PC-9 (cell line): ENCODE measurements around the gene ENTHD1. TPM values are rescaled to one million over a fixed set of nuclear protein-coding genes. Genes with fewer than 3 reads are reported as not detected.

Experiments
- BruUV-seq: library from RNA; stranded (reverse); fragments of 400-500 nt; replicated peaks from 2 replicates; lab custom pipeline; 2021; lab: Mats Ljungman, UMichigan
- CTCF ChIA-PET: fragments of 300-600 bp; sonication (Branson Sonifier 250); formaldehyde crosslinking; loops from one replicate; lab custom pipeline; 2022; ENCODE audit warnings: antibody characterized with exemption; lab: Charles Lee
- POLR2A ChIA-PET: fragments of 300-600 bp; sonication (Branson Sonifier 250); formaldehyde crosslinking; loops from one replicate; lab custom pipeline; 2022; ENCODE audit warnings: antibody characterized with exemption; ENCODE audit not compliant: unreplicated experiment; lab: Charles Lee
- DNase-seq, 2 experiments: peaks; one replicate each; pipeline versions ENCODE4 v3.0.0 to v3.0.0-alpha.2; 2015 to 2022; ENCODE audit warnings: mixed read lengths in 1 of 2
- H2AFZ ChIP-seq: fragments of 200-600 bp; sonication (generic); 2 replicates; pipeline ENCODE4 v1.8.1; 2017; ENCODE audit warnings: antibody characterized with exemption
- H3F3A ChIP-seq: fragments of 200-600 bp; sonication (generic); 2 replicates; pipeline ENCODE4 v1.8.1; 2017; ENCODE audit warnings: antibody characterized with exemption, mild to moderate bottlenecking, low read depth; ENCODE audit not compliant: insufficient read depth
- H3K27ac ChIP-seq: fragments of 200-600 bp; sonication (generic); 2 replicates; pipeline ENCODE4 v1.6.1; 2016; ENCODE audit warnings: mixed run types
- H3K27me3 ChIP-seq: fragments of 200-600 bp; sonication (generic); 2 replicates; pipeline ENCODE4 v1.6.1; 2016; ENCODE audit warnings: low read depth, mixed run types; ENCODE audit not compliant: insufficient read depth
- H3K36me3 ChIP-seq: fragments of 200-600 bp; sonication (generic); 2 replicates; pipeline ENCODE4 v1.6.1; 2016; ENCODE audit warnings: low read depth, mixed run types
- H3K4me1 ChIP-seq: fragments of 200-600 bp; sonication (generic); replicated peaks from 2 replicates; pipeline ENCODE4 v1.6.1; 2016; ENCODE audit warnings: mixed run types; ENCODE audit not compliant: insufficient read depth
- H3K4me2 ChIP-seq: fragments of 200-600 bp; sonication (generic); 2 replicates; pipeline ENCODE4 v1.6.1; 2017; ENCODE audit warnings: mixed run types
- H3K4me3 ChIP-seq: fragments of 200-600 bp; sonication (generic); 2 replicates; pipeline ENCODE4 v1.6.1; 2016; ENCODE audit warnings: mixed run types
- H3K79me2 ChIP-seq: fragments of 200-600 bp; sonication (generic); 2 replicates; pipeline ENCODE4 v1.6.1; 2017; ENCODE audit warnings: low read depth, mixed run types
- H3K9me2 ChIP-seq: fragments of 200-600 bp; sonication (generic); 2 replicates; pipeline ENCODE4 v1.8.1; 2017; ENCODE audit warnings: mild to moderate bottlenecking; ENCODE audit not compliant: insufficient read depth
- H3K9me3 ChIP-seq: fragments of 200-600 bp; sonication (generic); 2 replicates; pipeline ENCODE4 v1.8.1; 2016; ENCODE audit warnings: low read depth; ENCODE audit not compliant: insufficient read depth
- H4K20me1 ChIP-seq: fragments of 200-600 bp; sonication (generic); 2 replicates; pipeline ENCODE4 v1.8.1; 2017; ENCODE audit not compliant: insufficient read depth
- CTCF ChIP-seq: fragments of 200-600 bp; sonication (generic); conservative IDR thresholded peaks from 2 replicates; pipeline ENCODE4 v1.6.1; 2017; ENCODE audit warnings: mixed run types, antibody characterized with exemption, mild to moderate bottlenecking, moderate library complexity
- EZH2 ChIP-seq: fragments of 200-600 bp; sonication (generic); IDR thresholded peaks from 2 replicates; pipeline ENCODE4 v1.8.0; 2017; ENCODE audit warnings: antibody characterized with exemption, low read depth
- intact Hi-C: fragments of 100-400 bp; cut with micrococcal nuclease; formaldehyde crosslinking; loops from one replicate; pipeline ENCODE4 v1.10.0; 2022; ENCODE audit not compliant: unreplicated experiment
- total RNA-seq: library from RNA; stranded (reverse); gene quantifications from 2 replicates; pipeline ENCODE4 v1.2.3, GENCODE V29; 2021

ENTHD1 gene
- total RNA-seq, 1 experiment from 2014 or later = not detected

DNA sequence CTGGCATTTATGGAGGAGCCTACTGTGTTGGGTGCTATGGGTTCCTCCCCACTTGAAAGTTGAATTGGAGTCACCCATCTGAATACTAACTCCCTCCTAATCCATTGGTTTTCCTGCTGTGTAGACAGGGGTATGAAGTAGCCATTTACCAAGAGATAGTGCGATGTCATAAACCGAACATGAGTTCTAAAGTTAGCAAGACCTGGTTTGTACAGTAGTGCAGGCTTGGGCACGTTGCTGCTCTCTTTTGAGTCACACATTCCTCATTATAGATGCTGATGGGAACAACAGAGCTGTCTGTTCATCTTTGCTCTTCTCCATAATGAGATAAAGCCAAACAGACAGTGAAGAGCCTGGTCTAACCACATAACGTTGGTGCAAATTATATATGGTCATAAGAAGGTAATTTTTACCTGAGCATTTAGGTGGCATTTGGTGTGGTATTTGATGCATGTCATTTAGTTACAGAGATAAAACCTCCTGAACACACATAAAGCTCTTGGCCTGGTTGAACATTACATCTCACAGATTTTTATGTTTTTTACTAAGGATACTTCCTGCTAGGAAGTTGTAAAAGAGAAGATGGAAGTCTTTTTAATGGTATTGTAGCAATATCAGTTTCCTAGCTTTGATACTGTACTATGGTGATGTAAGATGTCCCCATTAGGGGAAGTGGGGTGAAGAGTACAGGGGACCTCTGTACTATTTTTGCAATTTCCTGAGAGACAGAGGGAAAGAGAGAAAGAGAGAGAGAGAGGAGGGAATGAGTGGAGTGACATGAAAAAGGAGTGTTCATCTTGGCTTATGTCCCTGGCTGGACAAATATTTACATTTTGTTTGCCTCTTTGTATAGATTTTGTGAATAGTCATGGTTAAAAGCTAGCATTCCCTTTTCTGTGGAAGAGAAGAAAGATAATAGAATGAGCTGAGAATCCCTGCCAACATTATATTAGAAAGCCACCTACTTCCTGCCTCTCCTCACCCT lies 35.3 kb upstream of the ENTHD1 start:
- Histone ChIP-seq H3K9me3 (no peaks in the 10 kb centered on the region), H3K4me2 (no peak overlapping the region), H3K36me3 (no peaks in the 10 kb centered on the region), H3F3A (no peaks in the 10 kb centered on the region), H3K27ac (no peak overlapping the region), H2AFZ (no peak overlapping the region), H3K4me3 (no peak overlapping the region), H4K20me1 (no peaks in the 10 kb centered on the region), H3K27me3 (peaks cover 94% of the 10 kb centered on the region), H3K4me1 (no peaks in the 10 kb centered on the region), H3K9me2 (no peaks in the 10 kb centered on the region), H3K79me2 (no peaks in the 10 kb centered on the region)
- no TSS peak for BruUV-seq
- no peak for DNase-seq
- ChIA-PET CTCF (no interaction called here), POLR2A (no interaction called here)
- TF ChIP-seq EZH2 (no peak), CTCF (no peak)
- intact Hi-C loops = no loop called here

DNA sequence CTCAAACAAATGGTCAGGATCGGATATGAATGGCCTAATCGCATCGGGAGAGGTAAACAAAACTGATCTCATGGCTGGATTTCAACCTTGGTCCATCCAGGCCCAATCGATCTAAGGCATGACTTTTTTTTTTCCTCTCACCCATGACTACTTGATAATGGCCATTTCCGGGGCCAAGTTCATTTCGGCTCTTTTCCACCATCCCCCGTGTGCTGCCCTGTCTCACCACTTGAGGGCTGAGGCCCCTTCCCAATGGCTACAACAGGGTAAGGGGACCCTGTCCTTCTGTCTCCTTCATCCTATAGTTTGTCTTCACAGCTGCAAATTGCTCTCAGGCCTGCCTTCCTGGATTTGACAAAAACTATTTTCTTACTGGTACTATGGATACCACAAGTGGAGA lies 34.0 kb upstream of the ENTHD1 start:
- Histone ChIP-seq H3K4me1 (no peaks in the 10 kb centered on the region), H3K27ac (no peak overlapping the region), H3F3A (no peaks in the 10 kb centered on the region), H3K4me2 (no peak overlapping the region), H2AFZ (no peak overlapping the region), H3K79me2 (no peaks in the 10 kb centered on the region), H4K20me1 (no peaks in the 10 kb centered on the region), H3K36me3 (no peaks in the 10 kb centered on the region), H3K9me2 (no peaks in the 10 kb centered on the region), H3K27me3 (peaks cover 93% of the 10 kb centered on the region), H3K4me3 (no peak overlapping the region), H3K9me3 (no peaks in the 10 kb centered on the region)
- TF ChIP-seq CTCF = no peak
- TF ChIP-seq EZH2 = no peak
- ChIA-PET CTCF (no interaction called here), POLR2A (interaction anchor here (0.7 kb wide), 1 partner anchor 10 kb away, joined by 10 read pairs; no protein-coding TSS in a partner anchor)
- intact Hi-C loops = no loop called here
- no peak for DNase-seq
- BruUV-seq = no TSS peak

- intact Hi-C loops = no loop called here
These were observed 33.2 kb upstream of the ENTHD1 start for GRCh38 chr22:39926753-39927152.

More at GRCh38 chr22:39926753-39927152, 33.2 kb upstream of the ENTHD1 start:
- CTCF ChIA-PET = interaction anchor here (0.6 kb wide), 1 partner anchor 29 kb away, joined by 8 read pairs; no protein-coding TSS in a partner anchor
- no peaks in the 10 kb centered on the region for H4K20me1 ChIP-seq
- H3K4me3 ChIP-seq = no peak overlapping the region
- H3F3A ChIP-seq = no peaks in the 10 kb centered on the region
- H3K4me2 ChIP-seq = no peak overlapping the region
- no peaks in the 10 kb centered on the region for H3K4me1 ChIP-seq
- POLR2A ChIA-PET = no interaction called here
- no peaks in the 10 kb centered on the region for H3K9me2 ChIP-seq
- no peak overlapping the region for H3K27ac ChIP-seq
- TF ChIP-seq EZH2 (no peak), CTCF (no peak)
- no peaks in the 10 kb centered on the region for H3K79me2 ChIP-seq
- DNase-seq = no peak
- no peaks in the 10 kb centered on the region for H3K36me3 ChIP-seq
- peaks cover 96% of the 10 kb centered on the region for H3K27me3 ChIP-seq
- BruUV-seq = no TSS peak
- no peak overlapping the region for H2AFZ ChIP-seq
- H3K9me3 ChIP-seq = no peaks in the 10 kb centered on the region
